ENCODE data around the gene EYS.

GRCh38 chr6:64538722-64539121 is 1168.3 kb downstream of the EYS start:
- TF ChIP-seq, protein P1, sequence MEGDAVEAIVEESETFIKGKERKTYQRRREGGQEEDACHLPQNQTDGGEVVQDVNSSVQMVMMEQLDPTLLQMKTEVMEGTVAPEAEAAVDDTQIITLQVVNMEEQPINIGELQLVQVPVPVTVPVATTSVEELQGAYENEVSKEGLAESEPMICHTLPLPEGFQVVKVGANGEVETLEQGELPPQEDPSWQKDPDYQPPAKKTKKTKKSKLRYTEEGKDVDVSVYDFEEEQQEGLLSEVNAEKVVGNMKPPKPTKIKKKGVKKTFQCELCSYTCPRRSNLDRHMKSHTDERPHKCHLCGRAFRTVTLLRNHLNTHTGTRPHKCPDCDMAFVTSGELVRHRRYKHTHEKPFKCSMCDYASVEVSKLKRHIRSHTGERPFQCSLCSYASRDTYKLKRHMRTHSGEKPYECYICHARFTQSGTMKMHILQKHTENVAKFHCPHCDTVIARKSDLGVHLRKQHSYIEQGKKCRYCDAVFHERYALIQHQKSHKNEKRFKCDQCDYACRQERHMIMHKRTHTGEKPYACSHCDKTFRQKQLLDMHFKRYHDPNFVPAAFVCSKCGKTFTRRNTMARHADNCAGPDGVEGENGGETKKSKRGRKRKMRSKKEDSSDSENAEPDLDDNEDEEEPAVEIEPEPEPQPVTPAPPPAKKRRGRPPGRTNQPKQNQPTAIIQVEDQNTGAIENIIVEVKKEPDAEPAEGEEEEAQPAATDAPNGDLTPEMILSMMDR (conservative IDR thresholded peaks at IDR 0.05) = no peak
- no peak for TF ChIP-seq ZFX (IDR thresholded peaks at IDR 0.05)

Measured in C4-2B (cell line).